Body of pancreas (tissue), 4 donors: Measurements from ENCODE around the gene LIPT2.

ENCODE experiments used
- CTCF ChIP-seq, 7 experiments: fragments of 450-650 bp in 4 of 7; fragments of 200-600 bp in 3 of 7; sonication (generic) in 3 of 7; IDR thresholded peaks; one replicate each; pipeline ENCODE4 v1.5.1; 2016 to 2019; ENCODE audit warnings: antibody characterized with exemption in 7 of 7
- POLR2A ChIP-seq, 3 donors: fragments of 450-650 bp; IDR thresholded peaks; one replicate each; pipeline ENCODE4 v1.6.1; 2016; ENCODE audit warnings: antibody characterized with exemption in 3 of 3, mild to moderate bottlenecking in 2 of 3

GRCh38 chr11:74479732-74480123 is 13.8 kb downstream of the LIPT2 start:
- TF ChIP-seq CTCF (IDR thresholded peaks at IDR 0.05) (no peak), POLR2A (IDR thresholded peaks at IDR 0.05) (no peak)
